Urinary bladder (tissue), 2 donors: Measurements from ENCODE around the gene FAM184B. TPM values are rescaled to one million over a fixed set of nuclear protein-coding genes. Genes with fewer than 3 reads are reported as not detected.

Experiments
- polyA plus RNA-seq: library from polyadenylated mRNA; stranded (reverse); fragments of 200-250 nt; gene quantifications from one replicate; pipeline ENCODE4 v1.2.3, GENCODE V29; 2013
- total RNA-seq: library from RNA; depleted of rRNA; stranded (reverse); fragments of >200 nt; gene quantifications from one replicate; pipeline ENCODE4 v1.2.3, GENCODE V29; 2014
- donor health status: healthy.

FAM184B gene
- total and polyA plus RNA-seq, 2 donors = 0.04 to 0.11 TPM

Other genes with a start within 250 kb of the FAM184B start
- 93.7 TPM for gene LAP3, start 204.4 kb downstream of the FAM184B start, total RNA-seq
- gene LAP3, start 204.4 kb downstream of the FAM184B start, polyA plus RNA-seq = 75.8 TPM
- gene MED28, start 167.0 kb downstream of the FAM184B start, total RNA-seq = 25.9 TPM
- gene MED28, start 167.0 kb downstream of the FAM184B start, polyA plus RNA-seq = 21.8 TPM
- 46.7 TPM for gene DCAF16, start 29.1 kb upstream of the FAM184B start, total RNA-seq
- 16.3 TPM for gene DCAF16, start 29.1 kb upstream of the FAM184B start, polyA plus RNA-seq
- 30.4 TPM for gene NCAPG, start 29.4 kb upstream of the FAM184B start, total RNA-seq
- gene NCAPG, start 29.4 kb upstream of the FAM184B start, polyA plus RNA-seq = 0.15 TPM
- 46.5 TPM for gene LCORL, start 240.1 kb upstream of the FAM184B start, total RNA-seq
- 4.5 TPM for gene LCORL, start 240.1 kb upstream of the FAM184B start, polyA plus RNA-seq